DMS79 (cell line): ENCODE measurements around the gene TREML1.

Source experiments
- DNase-seq: peaks from one replicate; lab custom pipeline; 2025; lab: John Stamatoyannopoulos, UW

Gene TREML1

DNA sequence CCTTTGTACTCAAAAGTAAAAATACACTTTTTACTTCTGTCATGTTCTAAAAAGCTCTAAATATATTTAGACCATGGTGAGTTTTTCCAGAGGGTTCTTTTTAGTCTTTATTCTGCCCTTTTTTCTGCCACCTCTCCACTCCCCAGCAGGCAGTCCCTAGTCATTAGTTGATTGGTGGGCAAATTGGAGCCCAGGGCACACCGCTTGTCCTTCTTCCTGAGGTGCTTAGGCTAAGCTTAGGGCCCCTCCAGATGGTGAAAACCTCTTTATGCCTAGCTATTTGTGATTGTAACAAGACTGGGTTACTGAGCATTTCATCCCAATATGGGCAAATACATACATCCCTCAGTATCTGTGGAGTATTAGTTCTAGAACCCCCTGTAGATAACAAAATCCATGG is 6.2 kb downstream of the TREML1 start:
- no peak for DNase-seq

DNA sequence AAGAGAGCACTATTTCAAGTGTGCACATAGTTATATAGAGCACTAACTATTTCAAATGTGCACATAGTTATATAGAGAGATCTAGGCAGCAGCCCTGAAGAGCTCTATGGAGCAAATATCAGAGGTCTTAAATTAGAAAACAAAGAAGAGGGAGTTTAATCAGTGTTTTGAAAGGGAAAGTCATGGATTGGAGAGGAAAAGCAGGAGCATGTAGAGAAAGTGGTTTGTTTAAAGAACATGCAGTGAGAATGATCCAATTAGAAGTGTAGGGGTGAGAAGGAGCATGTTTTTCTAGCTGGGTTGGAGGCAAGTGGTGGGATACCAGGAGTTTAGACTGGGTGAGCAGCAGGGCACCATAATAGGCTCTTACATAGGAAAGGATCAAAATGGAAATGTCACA is 17.2 kb downstream of the TREML1 start:
- no peak for DNase-seq

DNA sequence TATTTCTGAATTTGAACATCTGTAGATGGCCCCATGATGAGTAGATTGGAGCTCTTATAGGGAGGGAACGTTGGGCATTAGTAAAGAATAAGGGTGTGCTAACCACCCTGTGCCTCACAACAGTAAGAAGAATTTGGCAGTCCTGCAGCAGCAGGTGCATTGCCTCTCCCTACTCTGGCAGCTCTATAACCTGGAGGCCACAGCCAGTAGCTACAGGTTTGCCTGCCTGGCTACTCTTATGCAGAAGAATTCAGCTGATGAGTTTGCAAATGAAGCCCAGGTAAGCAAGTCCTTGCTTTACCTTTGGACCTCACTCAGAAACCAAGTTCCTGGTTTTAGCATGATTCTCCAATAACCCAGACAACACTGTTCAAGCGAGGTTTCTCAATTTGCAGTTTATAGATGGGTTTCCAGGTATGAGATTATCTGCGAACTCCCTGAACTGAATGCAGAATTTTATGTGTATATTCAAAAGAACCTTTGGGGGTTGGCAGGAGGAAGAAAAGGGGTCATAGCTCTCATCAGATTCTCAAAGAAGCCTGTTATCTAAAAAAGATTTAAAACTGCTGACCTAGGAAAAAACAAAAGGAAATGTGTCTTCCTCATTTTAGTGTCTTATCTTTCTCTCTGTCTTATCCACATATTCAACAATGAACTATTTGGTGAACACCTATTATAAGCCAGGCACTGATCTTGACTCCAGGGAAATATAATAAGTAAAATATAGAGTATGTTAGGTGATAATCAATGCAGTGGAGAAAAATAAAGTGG is 18.9 kb downstream of the TREML1 start:
- DNase-seq = no peak

DNA sequence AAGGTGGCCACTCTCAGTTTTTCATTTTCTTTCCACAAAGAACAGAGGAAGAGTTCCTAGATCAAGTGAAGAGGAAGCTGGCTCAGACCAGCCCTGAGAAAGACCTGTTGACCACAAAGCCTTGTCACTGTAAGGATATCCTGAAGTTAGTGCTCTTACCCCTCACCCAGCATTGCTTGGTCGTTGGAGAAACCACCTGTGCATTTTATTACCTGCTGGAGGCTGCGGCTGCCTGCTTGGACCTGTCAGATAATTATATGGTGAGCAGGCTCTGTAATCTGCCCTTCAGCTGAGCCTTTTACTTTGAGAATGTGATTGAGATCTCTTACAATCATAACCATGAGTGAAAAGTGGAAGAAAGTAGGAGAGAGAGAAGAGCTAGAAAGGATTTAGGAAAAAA is 21.9 kb downstream of the TREML1 start:
- peak; percentile 50 for DNase-seq

DNA sequence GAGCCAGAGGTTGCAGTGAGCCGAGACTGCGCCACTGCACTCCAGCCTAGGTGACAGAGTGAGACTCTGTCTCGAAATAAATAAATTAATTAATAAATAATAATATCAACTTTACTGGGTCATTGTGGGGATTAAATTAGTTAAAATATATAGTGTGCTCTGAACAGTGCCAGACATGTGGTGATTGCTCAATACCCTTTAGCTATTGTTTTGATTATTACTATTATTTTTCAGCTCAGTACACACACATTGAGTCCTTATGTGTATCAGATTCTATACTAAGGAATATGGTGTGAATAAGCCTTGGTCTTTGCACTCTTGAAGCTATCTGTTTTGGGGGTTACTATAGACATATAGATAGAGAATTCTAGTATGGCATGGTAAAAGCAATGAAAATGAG is 28.9 kb downstream of the TREML1 start:
- no peak for DNase-seq

DNA sequence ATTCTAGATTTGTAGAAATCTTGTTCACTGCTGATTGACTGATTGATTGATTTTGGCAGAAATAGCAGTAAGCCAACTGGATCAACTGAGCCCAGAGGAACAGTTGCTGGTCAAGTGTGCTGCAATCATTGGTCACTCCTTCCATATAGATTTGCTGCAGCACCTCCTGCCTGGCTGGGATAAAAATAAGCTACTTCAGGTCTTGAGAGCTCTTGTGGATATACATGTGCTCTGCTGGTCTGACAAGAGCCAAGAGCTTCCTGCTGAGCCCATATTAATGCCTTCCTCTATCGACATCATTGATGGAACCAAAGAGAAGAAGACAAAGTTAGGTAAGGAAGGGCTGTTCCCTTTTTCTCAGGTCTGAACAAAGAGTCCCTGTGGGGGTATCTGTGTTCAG is 31.2 kb downstream of the TREML1 start:
- peak; percentile 45 for DNase-seq

DNA sequence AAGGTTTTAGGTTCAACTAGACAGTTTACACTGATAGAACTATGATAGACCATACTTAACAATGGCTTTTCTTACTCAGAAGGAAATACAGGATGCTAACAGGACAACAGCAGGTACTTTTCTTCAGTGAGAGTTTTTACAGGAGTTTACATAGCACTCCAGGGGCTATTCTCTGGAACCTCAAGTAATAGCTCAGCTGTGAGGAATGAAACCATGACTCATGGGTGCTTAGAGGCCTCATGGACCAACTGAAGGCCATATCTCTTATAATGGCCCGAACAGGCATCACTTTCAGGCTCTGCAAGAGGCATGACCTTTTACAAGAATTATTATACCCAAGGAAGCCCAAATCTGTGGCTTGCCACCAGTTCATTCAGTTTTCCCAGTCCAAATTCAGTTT is 31.8 kb downstream of the TREML1 start:
- DNase-seq = peak; percentile 42

DNA sequence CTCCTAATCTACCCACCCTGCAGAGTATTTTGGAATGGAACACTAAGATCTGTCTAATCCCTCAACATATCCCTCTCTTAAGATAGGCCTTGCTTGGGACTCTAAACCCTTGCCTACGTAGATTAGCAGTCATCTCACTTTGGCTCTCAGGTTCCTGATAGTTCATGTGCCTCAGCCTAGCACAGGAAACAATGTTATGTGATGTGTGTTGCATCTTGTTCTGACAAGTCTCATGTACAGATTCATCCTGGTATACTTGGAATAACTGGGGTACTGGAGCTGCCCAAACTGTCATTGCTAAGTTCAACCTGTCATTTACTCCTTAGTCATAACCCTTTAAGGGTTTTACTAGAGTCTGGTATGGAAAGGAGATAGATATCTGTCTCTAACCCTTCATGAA is 34.1 kb downstream of the TREML1 start:
- DNase-seq = no peak

DNA sequence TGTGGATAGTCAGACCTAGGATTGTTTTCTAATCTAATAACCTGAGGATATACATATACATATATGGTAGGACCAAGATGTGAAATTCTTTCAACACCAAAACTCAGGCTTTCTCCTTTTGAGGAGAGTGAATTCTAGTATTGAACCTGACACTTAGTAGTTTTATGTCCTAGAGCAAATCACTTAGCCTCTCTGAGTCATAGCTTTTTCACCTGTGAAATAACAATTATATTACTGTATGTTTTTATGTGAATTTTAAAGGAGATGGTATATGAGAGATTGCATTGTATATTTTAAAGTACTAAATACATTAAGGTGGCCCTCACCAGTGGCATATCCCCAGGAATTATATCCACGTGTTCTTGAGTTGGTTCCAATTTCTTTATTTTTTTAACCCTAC is 34.6 kb downstream of the TREML1 start:
- DNase-seq = no peak

DNA sequence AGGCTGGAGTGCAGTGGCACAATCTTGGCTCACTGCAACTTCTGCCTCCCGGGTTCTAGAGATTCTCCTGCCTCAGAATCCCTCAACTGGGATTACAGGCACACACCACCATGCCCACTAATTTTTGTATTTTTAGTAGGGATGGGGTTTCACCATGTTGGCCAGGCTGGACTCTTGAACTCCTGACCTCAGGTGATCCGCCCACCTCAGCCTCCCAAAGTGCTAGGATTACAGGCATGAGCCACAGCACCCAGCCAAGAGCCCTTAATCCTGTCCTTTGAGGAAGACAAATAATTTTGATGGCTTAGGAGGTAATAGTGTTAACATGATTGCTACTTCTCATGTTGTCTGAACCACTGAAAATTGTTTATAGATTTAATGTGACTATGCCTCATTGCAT is 39.1 kb downstream of the TREML1 start:
- peak; percentile 72 for DNase-seq

DNA sequence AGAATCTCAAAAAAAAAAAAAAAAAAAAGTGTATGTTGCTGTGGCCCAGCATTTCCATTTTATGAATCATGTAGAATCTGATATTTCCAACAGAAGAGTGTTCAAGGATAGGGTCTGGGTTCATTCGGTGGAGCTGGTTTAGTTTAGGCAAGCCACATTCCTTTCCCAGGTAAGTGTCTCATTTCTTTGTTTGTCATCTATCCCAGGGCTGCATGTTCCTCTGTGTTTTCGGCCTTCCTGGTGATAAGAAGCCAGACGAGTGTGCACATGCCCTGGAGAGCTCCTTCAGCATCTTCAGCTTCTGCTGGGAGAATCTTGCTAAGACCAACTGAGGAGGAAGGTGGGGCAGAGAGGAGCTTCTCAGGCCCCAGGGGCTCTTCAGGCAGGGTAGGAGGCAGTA is 43.1 kb downstream of the TREML1 start:
- DNase-seq = peak; percentile 64

DNA sequence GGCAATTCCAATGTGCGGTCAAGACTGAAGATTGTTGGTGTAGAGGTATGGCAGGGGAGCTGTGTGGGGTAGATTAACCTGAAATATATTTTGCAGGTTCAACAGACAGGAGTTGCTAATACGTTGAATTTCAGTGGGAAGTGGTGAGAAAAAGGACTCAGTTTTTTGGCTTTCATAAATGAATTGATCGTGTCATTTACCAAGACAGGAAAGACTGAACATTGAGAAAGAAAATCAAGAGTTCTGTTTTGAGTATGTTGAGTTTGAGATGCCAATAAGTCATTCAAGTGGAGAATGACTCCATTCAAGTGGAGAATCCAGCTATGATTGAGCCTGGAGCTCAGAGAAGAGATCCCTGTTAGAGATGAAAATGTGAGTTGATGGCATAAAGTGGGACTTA is 50.3 kb downstream of the TREML1 start:
- no peak for DNase-seq

DNA sequence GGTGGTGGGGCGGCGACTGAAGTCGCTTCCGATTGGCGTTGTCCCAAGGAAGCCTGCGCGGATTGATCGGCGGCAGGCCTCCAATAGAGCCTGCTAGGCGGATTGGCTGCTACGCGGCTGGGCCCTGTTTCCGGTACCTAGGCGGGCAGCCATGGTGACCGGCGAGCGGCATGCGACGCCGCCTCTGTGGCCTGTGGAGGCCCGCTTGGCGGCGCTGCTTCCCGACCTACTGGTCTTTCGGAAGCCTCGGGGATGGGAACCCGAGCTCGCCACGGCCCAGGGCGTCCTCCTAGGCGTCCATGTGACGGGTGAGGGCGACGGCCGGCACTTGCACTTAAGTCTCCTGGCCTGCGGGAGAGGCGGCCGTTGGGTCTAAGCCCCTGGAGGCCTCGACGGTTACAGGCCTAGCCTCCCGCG is 53.3 kb downstream of the TREML1 start:
- DNase-seq = no peak
